ENCODE data around the gene SEMA3E. TPM values are rescaled to one million over a fixed set of nuclear protein-coding genes. Genes with fewer than 3 reads are reported as not detected.

SEMA3E gene
- total and polyA plus RNA-seq, 2 experiments from 2014 or later, result 0.32 to 0.35 TPM

GRCh38 chr7:83608716-83609115 lies 40.2 kb downstream of the SEMA3E start:
- 54 to 60% methylated on average over 3 of the region's 3 CpGs for WGBS, 2 experiments (ENCODE audit: low coverage in 1 of 2, low lambda C conversion rate in 2 of 2, missing lambda C conversion rate in 2 of 2)
- in situ Hi-C loops (cut with MboI), result no loop called here
- Histone ChIP-seq H3K9ac (no peak overlapping the region), H3K36me3 (ENCODE audit: low read depth) (no peaks in the 10 kb centered on the region), H2AFZ (no peak overlapping the region), H3K27me3 (replicated peaks; ENCODE audit: insufficient read depth) (no peaks in the 10 kb centered on the region), H3K4me1 (ENCODE audit: insufficient read depth) (0 out of 2 replicates have a peak, but pooled peaks cover 4% of the 10 kb centered on the region), H3K79me2 (ENCODE audit: insufficient read depth) (no peaks in the 10 kb centered on the region), H3K9me2 (ENCODE audit: insufficient read depth) (no peaks in the 10 kb centered on the region), H4K20me1 (ENCODE audit: insufficient read depth) (no peaks in the 10 kb centered on the region), H3K4me3 (no peak overlapping the region), H3F3A (ENCODE audit: insufficient read depth) (no peaks in the 10 kb centered on the region), H3K27ac (no peak overlapping the region), H3K9me3 (ENCODE audit: low read depth) (no peaks in the 10 kb centered on the region), H3K4me2 (ENCODE audit: unreplicated experiment) (no peak overlapping the region)
- DNase-seq, result no peak
- TF ChIP-seq EZH2 (IDR thresholded peaks at IDR 0.05; ENCODE audit: insufficient read depth, poor library complexity, severe bottlenecking) (no peak), EZH2phosphoT487 (IDR thresholded peaks at IDR 0.05; ENCODE audit: insufficient read depth, low read depth) (no peak)

- Histone ChIP-seq H3K4me2 (ENCODE audit: unreplicated experiment) (no peak overlapping the region), H3K27me3 (replicated peaks; ENCODE audit: insufficient read depth) (no peaks in the 10 kb centered on the region), H3K79me2 (ENCODE audit: insufficient read depth) (no peaks in the 10 kb centered on the region), H4K20me1 (ENCODE audit: insufficient read depth) (no peaks in the 10 kb centered on the region), H2AFZ (no peak overlapping the region), H3K36me3 (ENCODE audit: low read depth) (no peaks in the 10 kb centered on the region), H3K27ac (no peak overlapping the region), H3K9me2 (ENCODE audit: insufficient read depth) (no peaks in the 10 kb centered on the region), H3K4me1 (ENCODE audit: insufficient read depth) (no peaks in the 10 kb centered on the region), H3K9me3 (ENCODE audit: low read depth) (no peaks in the 10 kb centered on the region), H3K9ac (no peak overlapping the region), H3K4me3 (no peak overlapping the region), H3F3A (ENCODE audit: insufficient read depth) (no peaks in the 10 kb centered on the region)
- WGBS, 2 experiments (ENCODE audit: low coverage in 1 of 2, low lambda C conversion rate in 2 of 2, missing lambda C conversion rate in 2 of 2), result 50 to 58% methylated on average over 1 of the region's 1 CpG
- in situ Hi-C loops (cut with MboI), result no loop called here
- no peak for DNase-seq
- TF ChIP-seq EZH2phosphoT487 (IDR thresholded peaks at IDR 0.05; ENCODE audit: insufficient read depth, low read depth) (no peak), EZH2 (IDR thresholded peaks at IDR 0.05; ENCODE audit: insufficient read depth, poor library complexity, severe bottlenecking) (no peak)
These were observed 45.3 kb downstream of the SEMA3E start for GRCh38 chr7:83603649-83604048.

- TF ChIP-seq EZH2phosphoT487 (IDR thresholded peaks at IDR 0.05; ENCODE audit: insufficient read depth, low read depth) (no peak), EZH2 (IDR thresholded peaks at IDR 0.05; ENCODE audit: insufficient read depth, poor library complexity, severe bottlenecking) (no peak)
- no peaks in the 10 kb centered on the region for H3K27me3 ChIP-seq (replicated peaks; ENCODE audit: insufficient read depth)
- no peaks in the 10 kb centered on the region for H4K20me1 ChIP-seq (ENCODE audit: insufficient read depth)
- H3K4me2 ChIP-seq (ENCODE audit: unreplicated experiment), result no peak overlapping the region
- H3K4me1 ChIP-seq (ENCODE audit: insufficient read depth), result no peaks in the 10 kb centered on the region
- in situ Hi-C loops (cut with MboI), result no loop called here
- no peaks in the 10 kb centered on the region for H3F3A ChIP-seq (ENCODE audit: insufficient read depth)
- DNase-seq, result no peak
- H3K4me3 ChIP-seq, result no peak overlapping the region
- no peak overlapping the region for H2AFZ ChIP-seq
- H3K9me2 ChIP-seq (ENCODE audit: insufficient read depth), result no peaks in the 10 kb centered on the region
- H3K36me3 ChIP-seq (ENCODE audit: low read depth), result no peaks in the 10 kb centered on the region
- H3K9ac ChIP-seq, result no peak overlapping the region
- WGBS, 2 experiments (ENCODE audit: low coverage in 1 of 2, low lambda C conversion rate in 2 of 2, missing lambda C conversion rate in 2 of 2), result 36 to 63% methylated on average over 1 of the region's 1 CpG
- no peaks in the 10 kb centered on the region for H3K79me2 ChIP-seq (ENCODE audit: insufficient read depth)
- H3K9me3 ChIP-seq (ENCODE audit: low read depth), result no peaks in the 10 kb centered on the region
- H3K27ac ChIP-seq, result no peak overlapping the region
These were observed 49.8 kb downstream of the SEMA3E start for GRCh38 chr7:83599131-83599530.

- no peaks in the 10 kb centered on the region for H3K9me3 ChIP-seq (ENCODE audit: low read depth)
- H3K9me2 ChIP-seq (ENCODE audit: insufficient read depth), result no peaks in the 10 kb centered on the region
- no peak overlapping the region for H3K4me3 ChIP-seq
- H4K20me1 ChIP-seq (ENCODE audit: insufficient read depth), result no peaks in the 10 kb centered on the region
- in situ Hi-C loops (cut with MboI), result no loop called here
- no peaks in the 10 kb centered on the region for H3K36me3 ChIP-seq (ENCODE audit: low read depth)
- H3K9ac ChIP-seq, result no peak overlapping the region
- H3K79me2 ChIP-seq (ENCODE audit: insufficient read depth), result no peaks in the 10 kb centered on the region
- H3K4me1 ChIP-seq (ENCODE audit: insufficient read depth), result no peaks in the 10 kb centered on the region
- H3F3A ChIP-seq (ENCODE audit: insufficient read depth), result no peaks in the 10 kb centered on the region
- H3K4me2 ChIP-seq (ENCODE audit: unreplicated experiment), result no peak overlapping the region
- WGBS, 2 experiments (ENCODE audit: low coverage in 1 of 2, low lambda C conversion rate in 2 of 2, missing lambda C conversion rate in 2 of 2), result 76 to 81% methylated on average over 4 of the region's 4 CpGs
- no peak overlapping the region for H3K27ac ChIP-seq
- no peak for DNase-seq
- H3K27me3 ChIP-seq (replicated peaks; ENCODE audit: insufficient read depth), result no peaks in the 10 kb centered on the region
- H2AFZ ChIP-seq, result no peak overlapping the region
- TF ChIP-seq EZH2 (IDR thresholded peaks at IDR 0.05; ENCODE audit: insufficient read depth, poor library complexity, severe bottlenecking) (no peak), EZH2phosphoT487 (IDR thresholded peaks at IDR 0.05; ENCODE audit: insufficient read depth, low read depth) (no peak)
These were observed 54.9 kb downstream of the SEMA3E start for GRCh38 chr7:83593921-83594475.
